HG03439 (cell line): Measurements from ENCODE around the gene HCAR3.
"Not testable (repeated sequence)": the region's sequence is repeated elsewhere in the genome, so short reads cannot be mapped to it uniquely, and the experiment has no call there.

ENCODE experiments used
- ATAC-seq: cut with Tn5 transposase; IDR thresholded peaks from one replicate; pipeline ENCODE4 v1.9.1; 2021; ENCODE audit warnings: mild to moderate bottlenecking, moderate library complexity; ENCODE audit not compliant: unreplicated experiment

The HCAR3 gene

GRCh38 chr12:122716658-122717057 is at the start of gene HCAR3:
TSS of gene HCAR3 (minus strand) at chr12:122716811. CDS start at chr12:122716737, 74 bp downstream.
- not testable (repeated sequence) for ATAC-seq

GRCh38 chr12:122757568-122757967 is 41.0 kb upstream of the HCAR3 start:
- no peak for ATAC-seq

- no peak for ATAC-seq
Observed at GRCh38 chr12:122754790-122755189, 38.2 kb upstream of the HCAR3 start.

- ATAC-seq, result no peak
Observed at GRCh38 chr12:122753319-122753650, 36.7 kb upstream of the HCAR3 start.

- ATAC-seq, result peak; percentile 96
Observed at GRCh38 chr12:122752464-122753318, 36.1 kb upstream of the HCAR3 start, which contains the start of gene DENR. TSS of gene DENR (plus strand) at chr12:122752824. CDS start at chr12:122753702, 878 bp downstream.

GRCh38 chr12:122750781-122751515 is 34.3 kb upstream of the HCAR3 start:
- not testable (repeated sequence) for ATAC-seq

- ATAC-seq, result no peak
Observed at GRCh38 chr12:122749569-122750332, 33.1 kb upstream of the HCAR3 start.

GRCh38 chr12:122747224-122748135 is 30.9 kb upstream of the HCAR3 start:
- ATAC-seq, result no peak

- ATAC-seq, result no peak
Observed at GRCh38 chr12:122743895-122744525, 27.4 kb upstream of the HCAR3 start.

GRCh38 chr12:122740351-122740750 is 23.7 kb upstream of the HCAR3 start:
- ATAC-seq, result no peak

GRCh38 chr12:122738571-122738970 is 22.0 kb upstream of the HCAR3 start:
- ATAC-seq, result no peak

GRCh38 chr12:122732611-122733010 is 16.0 kb upstream of the HCAR3 start:
- no peak for ATAC-seq

GRCh38 chr12:122732170-122732569 is 15.6 kb upstream of the HCAR3 start:
- ATAC-seq, result no peak

GRCh38 chr12:122730215-122731014 is 13.8 kb upstream of the HCAR3 start, which contains the start of gene HCAR1:
TSS of gene HCAR1 (minus strand) at chr12:122730844. CDS start at chr12:122730339, 505 bp downstream.
- ATAC-seq, result no peak

- no peak for ATAC-seq
Observed at GRCh38 chr12:122729583-122730214, 13.1 kb upstream of the HCAR3 start.

- ATAC-seq, result no peak
Observed at GRCh38 chr12:122726080-122726558, 9.5 kb upstream of the HCAR3 start.

- ATAC-seq, result no peak
Observed at GRCh38 chr12:122725452-122726079, 9.0 kb upstream of the HCAR3 start.
